Neuronal stem cell (in vitro differentiated cells): ENCODE measurements around the gene HDAC9.

Experiments used
- DNase-seq: peaks from one replicate; pipeline ENCODE4 v3.0.0-alpha.2; 2013; ENCODE audit warnings: low spot score
- H2AFZ ChIP-seq: one replicate; pipeline ENCODE4 v1.6.1; 2013; ENCODE audit warnings: mild to moderate bottlenecking, low read length, inconsistent platforms
- H2AK5ac ChIP-seq: 2 replicates; pipeline ENCODE4 v1.6.1; 2013; ENCODE audit warnings: low read depth, mild to moderate bottlenecking, inconsistent platforms, low read length, moderate library complexity, mixed read lengths
- H2BK120ac ChIP-seq: 2 replicates; pipeline ENCODE4 v1.6.1; 2013; ENCODE audit warnings: low read depth, mild to moderate bottlenecking, inconsistent platforms, low read length, moderate library complexity, mixed read lengths
- H2BK12ac ChIP-seq: one replicate; pipeline ENCODE4 v1.6.1; 2013; ENCODE audit warnings: low read length, inconsistent platforms
- H2BK15ac ChIP-seq: 2 replicates; pipeline ENCODE4 v1.6.1; 2013; ENCODE audit warnings: mild to moderate bottlenecking, low read length, inconsistent platforms, mixed read lengths
- H2BK5ac ChIP-seq: one replicate; pipeline ENCODE4 v1.6.1; 2013; ENCODE audit warnings: inconsistent platforms, mild to moderate bottlenecking, low read length, moderate library complexity
- H3K14ac ChIP-seq: one replicate; pipeline ENCODE4 v1.6.1; 2013; ENCODE audit warnings: low read length, inconsistent platforms
- H3K18ac ChIP-seq: 2 replicates; pipeline ENCODE4 v1.6.1; 2013; ENCODE audit warnings: low read length, inconsistent platforms
- H3K23ac ChIP-seq: 2 replicates; pipeline ENCODE4 v1.6.1; 2013; ENCODE audit warnings: low read depth, mild to moderate bottlenecking, mixed read lengths, low read length, inconsistent platforms; ENCODE audit not compliant: poor library complexity
- H3K27ac ChIP-seq: replicated peaks from 3 replicates; pipeline ENCODE4 v1.5.1; 2013; ENCODE audit warnings: low read length, inconsistent platforms
- H3K27me3 ChIP-seq, 3 experiments: 2 replicates each; pipeline ENCODE4 v1.6.1; 2013; ENCODE audit warnings: low read length in 3 of 3, mild to moderate bottlenecking in 2 of 3, inconsistent platforms in 1 of 3, low read depth in 1 of 3, mixed read lengths in 1 of 3, moderate library complexity in 1 of 3; ENCODE audit not compliant: control insufficient read depth in 3 of 3, insufficient read depth in 3 of 3
- H3K36me3 ChIP-seq, 2 donors: replicated peaks in 1 of 2; 2 replicates each; pipeline ENCODE4 v1.6.1; 2013; ENCODE audit warnings: low read length in 2 of 2; ENCODE audit not compliant: control insufficient read depth in 2 of 2, insufficient read depth in 2 of 2
- H3K4ac ChIP-seq: 2 replicates; pipeline ENCODE4 v1.6.1; 2013; ENCODE audit warnings: inconsistent platforms, mild to moderate bottlenecking, low read length, moderate library complexity
- H3K4me1 ChIP-seq, 2 donors: 1 replicate in 1 of 2; 2 replicates in 1 of 2; pipeline ENCODE4 v1.6.1; 2013; ENCODE audit warnings: low read length in 2 of 2, low read depth in 1 of 2; ENCODE audit not compliant: control insufficient read depth in 2 of 2, insufficient read depth in 1 of 2
- H3K4me2 ChIP-seq: one replicate; pipeline ENCODE4 v1.6.1; 2013; ENCODE audit warnings: mild to moderate bottlenecking, low read length, inconsistent platforms; ENCODE audit not compliant: insufficient read depth, poor library complexity, severe bottlenecking
- H3K4me3 ChIP-seq, 2 donors: 2 replicates each; pipeline ENCODE4 v1.5.1; 2013; ENCODE audit warnings: low read length in 2 of 2, mild to moderate bottlenecking in 2 of 2, inconsistent platforms in 1 of 2, moderate library complexity in 1 of 2
- H3K79me1 ChIP-seq: one replicate; pipeline ENCODE4 v1.6.1; 2013; ENCODE audit warnings: low read depth, mild to moderate bottlenecking, inconsistent platforms, low read length, moderate library complexity
- H3K9ac ChIP-seq: one replicate; pipeline ENCODE4 v1.6.1; 2013; ENCODE audit warnings: mild to moderate bottlenecking, low read depth, low read length, inconsistent platforms; ENCODE audit not compliant: poor library complexity
- H3K9me3 ChIP-seq, 2 donors: replicated peaks in 1 of 2; 2 replicates each; pipeline versions ENCODE3 to v1.6.1; 2013; ENCODE audit warnings: low read length in 2 of 2, mild to moderate bottlenecking in 2 of 2, inconsistent platforms in 1 of 2, low read depth in 1 of 2, mixed read lengths in 1 of 2, moderate library complexity in 1 of 2; ENCODE audit not compliant: control insufficient read depth in 2 of 2, insufficient read depth in 1 of 2
- H4K8ac ChIP-seq: one replicate; pipeline ENCODE4 v1.6.1; 2013; ENCODE audit warnings: low read depth, mild to moderate bottlenecking, inconsistent platforms, low read length, moderate library complexity
- H4K91ac ChIP-seq: one replicate; pipeline ENCODE4 v1.6.1; 2013; ENCODE audit warnings: low read length, low read depth, mild to moderate bottlenecking, inconsistent platforms; ENCODE audit not compliant: poor library complexity
- WGBS, 2 donors: extraction: QIAGEN DNeasy Blood & Tissue Kit; methylation state at CpG; one replicate each; pipeline ENCODE4 v1.1.7; 2013; ENCODE audit warnings: missing lambda C conversion rate in 2 of 2, mixed read lengths in 1 of 2; ENCODE audit not compliant: insufficient read length in 2 of 2, insufficient replicate concordance in 1 of 2; ENCODE audit errors: extremely low coverage in 2 of 2; 5-methylcytosine and 5-hydroxymethylcytosine counted together

HDAC9 gene

DNA sequence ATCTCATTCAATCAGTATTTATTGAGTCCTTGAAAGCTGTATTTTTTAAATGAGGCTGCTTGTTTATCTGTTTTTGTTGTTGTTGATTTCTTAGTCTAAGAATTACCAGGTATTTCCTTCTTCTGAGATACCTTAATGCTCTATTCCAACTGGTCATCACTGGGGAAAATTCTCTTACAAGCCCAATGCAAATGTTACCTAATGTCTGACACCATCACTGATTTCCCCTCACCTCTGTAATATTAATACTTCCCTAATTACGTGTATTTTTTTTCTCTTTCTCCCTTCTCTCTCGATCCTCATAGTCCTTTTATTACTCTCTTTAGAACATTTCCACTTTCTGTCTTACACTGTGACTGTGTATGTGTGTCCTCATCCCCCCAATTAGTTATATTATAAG lies 13.9 kb downstream of the HDAC9 start:
- no peaks in the 10 kb centered on the region for H3K79me1 ChIP-seq
- no peak overlapping the region for H3K14ac ChIP-seq
- H3K4me3 ChIP-seq: no peak overlapping the region
- H3K9ac ChIP-seq: no peak overlapping the region
- no peaks in the 10 kb centered on the region for H3K27me3 ChIP-seq
- no peaks in the 10 kb centered on the region for H3K36me3 ChIP-seq
- H2BK15ac ChIP-seq: no peak overlapping the region
- H4K91ac ChIP-seq: no peak overlapping the region
- no peak overlapping the region for H2BK5ac ChIP-seq
- no peak overlapping the region for H2AK5ac ChIP-seq
- no peak overlapping the region for H3K23ac ChIP-seq
- H3K4ac ChIP-seq: no peak overlapping the region
- no peak overlapping the region for H3K18ac ChIP-seq
- H4K8ac ChIP-seq: no peak overlapping the region
- H2BK12ac ChIP-seq: no peak overlapping the region
- H3K4me1 ChIP-seq: peaks cover 2 to 3% of the 10 kb centered on the region in 2 donors
- H3K27ac ChIP-seq: no peak overlapping the region
- H2BK120ac ChIP-seq: no peak overlapping the region
- 100% methylated on average over 1 of the region's 2 CpGs; no CpG with 5 or more reads in 1 of the 2 donors for WGBS, 2 donors
- no peak for DNase-seq
- H3K9me3 ChIP-seq: no peaks in the 10 kb centered on the region
- peak overlapping the region; percentile 2 for H2AFZ ChIP-seq
- no peak overlapping the region for H3K4me2 ChIP-seq

DNA sequence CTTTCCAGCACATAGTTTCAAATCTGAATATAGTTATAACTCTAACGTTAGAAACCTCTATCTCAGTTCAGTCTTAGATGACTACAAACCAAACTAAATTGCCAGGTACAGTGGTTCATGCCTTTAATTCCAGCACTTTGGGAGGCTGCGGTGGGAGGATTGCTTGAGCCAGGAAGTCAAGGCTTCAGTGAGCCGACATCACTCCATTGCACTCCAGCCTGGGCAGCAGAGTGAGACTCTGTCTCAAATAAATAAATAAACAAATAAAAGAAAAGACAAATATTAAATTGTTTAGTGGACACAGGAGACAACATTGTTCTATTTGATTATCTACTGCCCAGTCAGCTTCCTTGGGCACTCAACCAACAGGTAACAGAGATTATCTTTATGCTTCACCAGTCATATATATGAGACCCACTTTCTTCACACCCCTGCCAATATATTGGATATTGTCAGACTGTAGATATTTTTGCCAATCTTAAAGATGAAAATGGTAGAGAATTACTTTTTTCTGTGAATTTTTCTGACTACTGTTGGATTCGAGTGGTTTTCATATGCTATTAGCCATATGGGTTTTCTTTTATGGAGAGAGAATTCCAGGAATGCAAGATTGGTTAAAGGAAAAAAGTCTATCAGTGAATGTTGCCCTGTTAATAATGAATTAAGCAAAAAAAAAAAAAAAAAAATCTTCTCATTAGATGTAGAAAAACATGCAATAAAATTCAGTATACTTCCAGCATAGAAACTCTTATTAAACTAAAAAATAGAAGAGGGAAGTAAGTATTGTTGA lies 16.0 kb downstream of the HDAC9 start:
- no peak overlapping the region for H2BK120ac ChIP-seq
- WGBS, 2 donors: no CpG with 5 or more reads among the region's 4 CpGs
- no peak overlapping the region for H3K23ac ChIP-seq
- no peak overlapping the region for H3K9ac ChIP-seq
- no peak overlapping the region for H3K4ac ChIP-seq
- no peaks in the 10 kb centered on the region for H3K79me1 ChIP-seq
- H3K14ac ChIP-seq: no peak overlapping the region
- no peak overlapping the region for H2BK12ac ChIP-seq
- no peaks in the 10 kb centered on the region for H3K36me3 ChIP-seq
- no peak for DNase-seq
- no peak overlapping the region for H2BK15ac ChIP-seq
- no peaks in the 10 kb centered on the region for H3K27me3 ChIP-seq
- H2AK5ac ChIP-seq: no peak overlapping the region
- no peak overlapping the region for H3K4me2 ChIP-seq
- no peak overlapping the region for H4K91ac ChIP-seq
- H3K27ac ChIP-seq: no peak overlapping the region
- H4K8ac ChIP-seq: no peak overlapping the region
- H2AFZ ChIP-seq: no peak overlapping the region
- H3K9me3 ChIP-seq: no peaks in the 10 kb centered on the region
- no peak overlapping the region for H3K4me3 ChIP-seq
- H3K18ac ChIP-seq: no peak overlapping the region
- peaks cover 2 to 3% of the 10 kb centered on the region in 2 donors for H3K4me1 ChIP-seq
- no peak overlapping the region for H2BK5ac ChIP-seq

DNA sequence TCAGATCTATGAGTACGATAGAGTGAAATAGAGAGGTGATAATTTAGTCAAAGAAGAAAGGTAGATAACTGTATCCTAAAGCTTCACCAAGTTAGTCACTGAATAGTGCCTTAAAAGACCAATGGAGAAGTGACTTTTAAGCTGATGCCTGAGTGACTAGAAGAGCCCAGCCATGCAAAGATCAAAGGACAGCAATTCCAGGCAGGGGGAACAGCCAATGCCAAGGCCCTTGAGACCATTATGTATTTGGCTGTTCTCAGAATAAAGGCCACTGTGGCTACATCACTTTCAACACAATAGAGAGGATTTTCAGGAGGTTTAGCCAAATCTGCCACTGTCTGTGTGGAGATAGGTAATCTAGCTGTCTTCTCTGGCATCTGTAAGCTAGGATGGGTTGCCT lies 17.8 kb downstream of the HDAC9 start:
- H2BK120ac ChIP-seq: no peak overlapping the region
- DNase-seq: no peak
- H3K4ac ChIP-seq: no peak overlapping the region
- H3K36me3 ChIP-seq: no peaks in the 10 kb centered on the region
- H2AK5ac ChIP-seq: no peak overlapping the region
- no peak overlapping the region for H3K14ac ChIP-seq
- peaks cover 2 to 3% of the 10 kb centered on the region in 2 donors for H3K4me1 ChIP-seq
- H3K18ac ChIP-seq: no peak overlapping the region
- no peaks in the 10 kb centered on the region for H3K79me1 ChIP-seq
- no peak overlapping the region for H3K9ac ChIP-seq
- H3K4me3 ChIP-seq: no peak overlapping the region
- no peak overlapping the region for H2BK5ac ChIP-seq
- H2BK12ac ChIP-seq: no peak overlapping the region
- H3K4me2 ChIP-seq: no peak overlapping the region
- no peak overlapping the region for H4K91ac ChIP-seq
- no peaks in the 10 kb centered on the region for H3K27me3 ChIP-seq
- H3K9me3 ChIP-seq: no peaks in the 10 kb centered on the region
- H4K8ac ChIP-seq: no peak overlapping the region
- no peak overlapping the region for H3K27ac ChIP-seq
- H2AFZ ChIP-seq: no peak overlapping the region
- WGBS, 2 donors: no CpG with 5 or more reads among the region's 1 CpG
- no peak overlapping the region for H2BK15ac ChIP-seq
- no peak overlapping the region for H3K23ac ChIP-seq

DNA sequence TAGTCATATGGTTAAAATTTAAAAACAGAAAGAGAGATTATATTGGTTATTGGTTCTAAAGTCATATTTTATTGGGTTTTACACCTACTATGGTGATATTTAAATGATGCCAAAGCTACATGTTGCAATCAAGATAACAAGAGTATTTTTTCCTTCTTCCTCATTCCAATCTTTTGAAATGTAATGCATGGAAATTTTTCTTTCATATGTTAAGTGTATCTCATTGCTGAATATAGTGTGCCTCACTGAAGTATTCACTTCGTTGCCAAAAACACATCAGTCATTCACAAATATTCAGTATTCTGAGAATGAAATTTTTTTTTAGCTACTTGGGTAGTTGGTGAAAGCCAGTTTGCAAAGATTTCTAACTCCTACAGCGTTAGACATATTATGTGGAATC lies 19.5 kb downstream of the HDAC9 start:
- Histone ChIP-seq H3K4me1 (no peaks in the 10 kb centered on the region), H2BK15ac (no peak overlapping the region), H3K4me3 (no peak overlapping the region), H3K9ac (no peak overlapping the region), H3K23ac (no peak overlapping the region), H4K91ac (no peak overlapping the region), H3K18ac (no peak overlapping the region), H3K79me1 (no peaks in the 10 kb centered on the region), H3K4me2 (no peak overlapping the region), H2BK12ac (no peak overlapping the region), H2AFZ (no peak overlapping the region), H3K14ac (no peak overlapping the region), H3K36me3 (no peaks in the 10 kb centered on the region), H4K8ac (no peak overlapping the region), H3K27ac (no peak overlapping the region), H3K4ac (no peak overlapping the region), H3K9me3 (no peaks in the 10 kb centered on the region), H2BK5ac (no peak overlapping the region), H2BK120ac (no peak overlapping the region), H2AK5ac (no peak overlapping the region), H3K27me3 (no peaks in the 10 kb centered on the region)
- DNase-seq: no peak
- WGBS, 2 donors: no CpG with 5 or more reads among the region's 2 CpGs
